Limb (tissue), 2 donors: ENCODE measurements around the gene ETF1.
A peak's percentile ranks its signal among the peaks of the same experiment; 100 is the strongest.

ENCODE experiments used
- DNase-seq, 2 donors: peaks; one replicate each; pipeline ENCODE4 v3.0.0-alpha.2; 2016; ENCODE audit errors: extremely low spot score in 2 of 2

Gene ETF1

DNA sequence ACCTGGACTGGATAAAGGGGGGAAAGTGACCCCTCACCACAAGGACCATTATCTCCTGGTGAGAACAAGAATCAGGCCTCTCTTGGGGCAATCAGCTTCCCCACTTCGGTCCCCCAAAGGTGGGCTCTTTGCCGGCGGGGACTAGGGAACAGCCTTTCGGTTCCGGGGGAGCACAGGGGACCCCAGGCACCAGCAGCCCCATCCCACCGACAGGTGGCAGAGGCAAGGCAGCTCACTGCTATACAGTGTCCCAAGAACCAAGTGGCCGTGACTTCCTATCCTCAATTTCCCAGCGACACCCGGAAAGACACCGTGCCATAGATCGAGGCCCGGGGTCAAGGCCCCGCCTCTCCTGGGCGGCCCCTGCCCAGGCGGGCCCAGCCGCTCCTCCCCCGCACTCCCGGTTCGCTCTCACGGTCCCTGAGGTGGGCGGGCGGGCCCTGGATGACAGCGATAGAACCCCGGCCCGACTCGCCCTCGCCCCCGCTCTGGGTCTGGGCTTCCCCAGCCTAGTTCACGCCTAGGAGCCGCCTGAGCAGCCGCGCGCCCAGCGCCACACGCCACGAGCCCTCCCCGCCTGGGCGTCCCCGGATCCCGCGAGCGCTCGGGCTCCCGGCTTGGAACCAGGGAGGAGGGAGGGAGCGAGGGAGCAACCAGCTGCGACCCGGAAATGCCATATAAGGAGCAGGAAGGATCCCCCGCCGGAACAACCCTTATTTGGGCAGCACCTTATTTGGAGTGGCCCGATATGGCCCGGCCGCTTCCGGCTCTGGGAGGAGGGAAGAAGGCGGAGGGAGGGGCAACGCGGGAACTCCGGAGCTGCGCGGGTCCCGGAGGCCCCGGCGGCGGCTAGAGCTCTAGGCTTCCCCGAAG is 78.4 kb downstream of the ETF1 start:
- DNase-seq = peak; percentile 97 to 99

DNA sequence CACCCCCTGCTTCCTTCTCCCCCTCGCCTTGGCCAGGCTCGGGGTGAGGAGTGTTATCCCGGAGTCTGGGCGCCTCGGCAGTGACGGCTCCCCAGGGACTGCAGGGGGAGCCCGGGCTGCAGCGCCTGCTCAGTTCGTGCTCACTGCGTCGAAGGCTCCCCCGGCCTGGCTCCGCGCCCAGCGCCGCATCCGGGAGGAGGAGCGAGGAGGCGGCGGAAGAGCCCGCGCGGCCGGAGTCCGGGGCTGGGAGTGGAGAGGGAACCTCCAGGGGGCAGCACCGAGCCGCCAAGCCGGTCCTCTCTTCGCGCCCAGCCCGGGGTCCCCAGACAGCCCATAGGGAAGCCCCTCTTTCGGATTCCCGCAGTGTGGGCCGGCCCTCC is 79.0 kb downstream of the ETF1 start:
- peak; percentile 94 to 99 for DNase-seq

DNA sequence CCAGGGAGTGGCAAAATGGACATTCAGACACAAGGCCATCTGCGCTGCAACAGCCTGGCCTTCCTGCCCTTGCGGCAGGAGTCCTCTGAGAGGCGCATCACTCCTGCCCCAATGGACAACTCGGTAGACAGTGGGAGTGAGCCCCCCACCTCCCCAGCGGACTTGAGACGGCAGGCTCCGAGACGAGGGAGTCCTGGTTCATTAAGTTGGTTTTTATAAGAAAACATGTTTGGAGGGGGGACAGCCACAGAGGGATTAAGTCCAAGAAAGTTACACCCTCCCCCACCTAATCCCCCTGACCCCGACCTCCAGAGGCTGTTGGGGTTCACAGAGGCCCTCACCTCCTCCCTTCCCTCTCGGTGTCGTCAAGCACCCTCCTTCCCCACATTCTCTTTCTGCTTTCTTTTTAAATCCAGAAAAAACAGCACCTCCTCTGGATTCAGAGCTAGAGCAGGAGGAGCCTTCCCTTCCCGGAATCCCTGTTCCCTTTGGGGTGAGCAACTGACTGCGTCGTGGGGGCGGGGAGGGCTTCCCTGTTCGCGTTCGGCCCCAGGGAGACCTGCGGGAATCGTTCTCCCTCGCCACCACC is 79.5 kb downstream of the ETF1 start:
- DNase-seq = peak in 1 of 2 donors; percentile 67

DNA sequence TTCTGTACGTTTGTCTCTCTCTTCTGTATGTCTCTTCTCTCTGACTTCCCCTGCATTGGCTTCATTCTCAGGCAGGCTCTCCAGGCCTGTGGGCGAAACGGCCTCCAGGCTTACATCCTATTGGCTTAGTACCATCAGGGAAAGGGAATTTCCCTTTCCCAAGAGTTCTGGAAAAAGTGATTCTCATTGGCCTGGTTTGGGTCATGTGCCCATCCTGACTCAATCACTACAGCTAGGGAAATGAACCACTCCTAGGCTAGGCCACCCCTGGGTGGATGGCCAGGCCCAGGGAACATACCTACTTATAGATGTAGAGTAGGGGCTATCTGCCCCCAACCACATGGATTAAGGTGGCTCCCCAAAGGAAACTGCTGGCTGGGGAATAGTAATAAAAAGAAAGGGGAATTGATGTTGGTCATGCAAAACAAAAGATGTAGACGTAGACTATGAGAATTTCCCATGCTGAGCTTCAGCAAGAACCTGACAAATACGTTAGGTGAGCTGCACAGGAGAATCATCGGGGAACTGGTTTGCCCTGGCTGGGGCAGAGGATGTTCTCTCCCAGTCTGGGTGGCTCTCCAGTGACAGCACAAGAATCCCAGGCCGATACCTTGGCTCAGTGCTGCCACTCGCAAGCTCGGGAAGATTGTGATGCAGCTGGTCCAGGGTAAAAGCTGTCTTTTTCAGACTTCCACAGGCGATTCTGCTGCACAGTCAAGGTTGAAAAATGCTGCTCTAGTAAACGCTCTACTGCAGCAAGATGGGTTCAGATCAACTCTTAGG is 81.5 kb downstream of the ETF1 start:
- DNase-seq = no peak

DNA sequence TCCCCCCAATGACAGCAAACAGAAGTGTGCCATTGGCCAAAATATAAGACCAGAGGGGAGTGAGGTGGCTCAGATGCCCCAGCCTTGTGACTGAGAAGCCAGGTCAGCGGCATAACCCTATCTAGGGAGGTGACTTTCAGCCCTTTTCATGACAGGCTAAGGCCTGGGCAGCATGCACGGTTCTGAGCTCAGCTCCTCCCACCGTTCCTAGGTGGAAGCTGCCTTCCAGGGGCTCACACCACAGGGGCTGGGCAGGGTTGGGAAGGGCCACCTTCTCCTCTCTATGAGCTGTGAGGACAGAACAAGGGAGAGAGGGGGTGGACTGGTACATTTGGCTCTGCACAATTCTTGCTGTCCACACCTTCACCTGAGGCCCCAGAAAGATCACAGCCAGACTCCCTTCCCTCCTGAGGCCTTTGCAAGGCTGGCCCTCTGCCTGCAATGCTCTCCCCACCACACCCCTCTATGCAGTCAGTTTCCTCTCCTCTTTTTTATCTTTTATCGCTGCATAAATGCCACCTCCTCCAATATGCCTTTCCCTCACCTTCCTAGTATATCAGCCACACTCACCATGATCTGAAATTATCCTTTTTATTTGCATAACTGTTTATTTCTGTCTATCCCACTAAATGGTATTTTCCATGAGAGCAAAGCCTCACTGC is 82.9 kb downstream of the ETF1 start:
- DNase-seq = no peak

DNA sequence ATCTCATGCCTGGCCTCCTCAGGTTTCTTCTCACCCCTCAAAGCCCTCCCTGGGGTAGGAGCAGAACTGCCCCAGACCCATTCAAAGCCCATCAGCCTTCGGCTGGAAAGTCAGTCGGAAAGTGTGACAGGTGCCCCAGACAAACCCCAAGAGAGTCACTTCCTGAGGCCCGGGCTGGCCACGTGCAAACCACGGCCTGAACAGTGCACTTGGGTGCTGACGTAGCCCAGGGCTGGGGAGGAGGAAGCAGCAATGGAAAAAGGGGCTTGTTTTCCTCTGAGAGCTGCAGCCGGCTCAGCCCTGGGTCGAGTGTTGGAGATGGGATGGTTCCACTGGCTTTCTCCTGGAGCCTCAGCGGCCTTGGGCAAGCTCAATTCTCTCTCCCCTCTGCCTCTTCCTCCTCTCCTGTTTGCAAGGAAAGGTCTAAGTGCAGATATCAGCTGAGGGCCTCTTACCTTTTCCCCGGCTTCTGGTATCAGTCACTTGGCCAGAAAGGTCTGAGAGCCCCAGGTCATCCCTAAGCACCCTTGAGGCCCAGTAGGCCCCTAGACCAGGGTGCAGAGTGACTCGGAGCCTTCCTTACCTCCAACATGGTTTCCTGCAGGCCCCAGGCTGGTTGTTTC is 83.6 kb downstream of the ETF1 start:
- no peak for DNase-seq

DNA sequence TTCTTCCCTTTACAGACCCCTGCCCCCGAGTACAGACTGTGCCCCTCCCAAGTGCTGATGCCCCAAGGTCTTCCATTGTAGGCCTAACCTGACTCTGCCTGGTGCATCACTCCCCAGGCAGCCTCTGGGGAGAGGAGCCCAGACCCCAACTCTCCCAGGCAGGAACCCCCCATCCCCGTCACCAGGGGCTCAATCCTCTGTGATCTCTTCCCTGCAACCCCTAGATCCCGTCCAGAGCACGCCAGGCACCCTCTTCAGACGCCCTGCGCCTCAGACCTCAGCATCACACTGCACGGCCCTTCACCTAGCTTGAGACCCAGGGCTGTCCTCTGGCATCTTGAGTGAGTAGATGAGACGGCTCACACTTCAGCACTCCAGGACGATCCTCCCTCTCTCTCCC is 84.2 kb downstream of the ETF1 start:
- DNase-seq = no peak

DNA sequence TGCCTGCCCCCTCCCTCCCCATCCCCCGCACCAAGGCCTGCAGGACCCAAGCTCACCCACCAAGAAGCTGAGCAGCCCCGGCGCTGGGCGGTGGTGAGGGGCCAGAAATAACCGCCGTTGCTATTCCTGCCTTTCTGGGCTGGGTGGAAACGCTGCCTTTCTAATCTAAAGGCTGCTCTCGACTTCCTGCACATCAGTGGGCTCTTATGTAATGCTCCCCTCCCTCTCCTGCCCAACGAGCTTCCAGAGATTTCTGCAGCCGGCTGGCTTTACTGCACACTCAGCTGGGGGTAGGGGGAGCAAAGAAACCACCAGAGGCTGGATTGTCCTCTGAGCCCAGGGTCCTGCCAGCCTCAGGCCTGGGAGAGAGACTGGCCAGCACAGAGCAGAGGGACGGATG is 84.7 kb downstream of the ETF1 start:
- no peak for DNase-seq

DNA sequence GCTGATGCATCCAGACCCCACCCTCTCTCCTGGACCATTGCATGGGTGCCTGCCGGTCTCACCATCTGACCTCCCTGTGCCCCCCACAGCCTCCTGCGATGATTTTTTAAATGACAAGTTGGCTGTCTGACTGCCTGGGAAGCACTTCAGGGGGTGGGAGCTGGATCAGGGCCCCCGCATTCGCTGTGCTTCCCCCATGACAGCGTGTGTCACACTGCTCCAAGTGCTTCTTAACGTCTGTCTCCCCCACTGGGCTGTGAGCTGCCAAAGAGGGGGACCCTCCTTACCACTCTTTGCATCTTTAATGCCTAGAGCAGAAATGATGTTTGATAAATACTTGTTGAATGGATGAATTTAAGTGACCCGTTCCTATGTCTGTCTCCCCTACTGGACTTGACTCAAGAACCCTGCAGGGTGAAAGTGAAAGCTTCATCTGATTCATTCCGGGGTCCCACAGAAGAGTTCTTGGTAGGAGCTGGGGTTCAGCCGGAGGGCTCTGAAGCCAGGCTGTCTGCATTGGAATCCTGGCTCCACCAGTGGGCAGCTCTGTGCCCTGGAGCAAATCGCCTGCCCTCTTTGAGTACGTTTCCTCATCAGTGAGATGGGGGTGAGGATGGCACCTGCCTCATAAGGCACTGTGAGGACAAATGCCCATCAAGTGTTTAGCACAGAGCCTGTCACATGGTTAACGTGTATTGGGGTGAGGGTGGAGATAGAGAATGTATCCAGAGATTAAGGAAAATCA is 85.3 kb downstream of the ETF1 start:
- no peak for DNase-seq
